ENCODE data around the gene ZNF341.

- TF ChIP-seq CTCF (IDR thresholded peaks at IDR 0.05; ENCODE audit: low read depth, low read length), result no peak
- TF ChIP-seq EZH2phosphoT487 (IDR thresholded peaks at IDR 0.05; ENCODE audit: low read depth), result no peak
Measured at GRCh38 chr20:33796907-33797544, 65.2 kb downstream of the ZNF341 start.
